Heart left ventricle (tissue), 13 donors: ENCODE measurements around the gene DLG1.

Experiments
- CTCF ChIP-seq, 12 donors: fragments of 200-600 bp; sonication (generic) in 4 of 12; IDR thresholded peaks; one replicate each; pipeline versions ENCODE4 v1.5.0 to v1.8.0; 2018 to 2022; ENCODE audit warnings: antibody characterized with exemption in 12 of 12, mild to moderate bottlenecking in 5 of 12
- POLR2A ChIP-seq, 2 donors: fragments of 450-650 bp; IDR thresholded peaks; one replicate each; pipeline ENCODE4 v1.6.1; 2017; ENCODE audit warnings: antibody characterized with exemption in 2 of 2, mild to moderate bottlenecking in 2 of 2, moderate library complexity in 2 of 2
- donor health status: ischemic (EF 13 %, LVEDD 7.1; RV severe dilation, severe dysfunction).
- donor health status: DM: no; HTN: yes; CAD: no.
- donor health status: DM: no; HTN: no; CAD: no.
- donor health status: ischemic (EF 25% LVEDD 6.9; RV normal size, moderate dysfunction).
- donor health status: ischemic (EF 25% LVEDD 5.7; RV mildly dilated, moderate dysfunction).
- donor health status: ischemic (EF 35%, LVEDD 5.7; RV mildly dilated, moderate dysfunction).
- donor health status: nonischemic (EF 11% LVEDD 7.7; RV severe dilation, severe dysfunction).
- donor health status: DM: yes; HTN: yes; CAD: no.
- donor health status: PGD.
- donor health status: ischemic (EF 29% LVEDD 5.4; RV normal size, mild dysfunction).
- donor health status: nonischemic (EF 23%, LVEDD 6.1; RV moderate dilation, normal function).

- TF ChIP-seq POLR2A (IDR thresholded peaks at IDR 0.05) (no peak), CTCF (IDR thresholded peaks at IDR 0.05) (no peak)
Observed at GRCh38 chr3:197225579-197225978, 72.8 kb downstream of the DLG1 start.
